NCI-H446 treated with DMSO at 0.1 percent for 48 hours (cell line): ENCODE measurements around the gene PCGF5.
"Not testable (repeated sequence)": the region's sequence is repeated elsewhere in the genome, so short reads cannot be mapped to it uniquely, and the experiment has no call there.

Experiments
- DNase-seq: peaks from one replicate; lab custom pipeline; 2025; lab: John Stamatoyannopoulos, UW

Gene PCGF5

GRCh38 chr10:91210014-91210413, 10.4 kb upstream of the PCGF5 start:
- DNase-seq: no peak

- no peak for DNase-seq
These were observed 10.0 kb upstream of the PCGF5 start for GRCh38 chr10:91210435-91210834.

- no peak for DNase-seq
These were observed 8.8 kb upstream of the PCGF5 start for GRCh38 chr10:91211675-91212074.

- no peak for DNase-seq
These were observed 5.6 kb upstream of the PCGF5 start for GRCh38 chr10:91214911-91215310.

- no peak for DNase-seq
These were observed 5.1 kb upstream of the PCGF5 start for GRCh38 chr10:91215384-91215783.

- no peak for DNase-seq
These were observed 881 bp upstream of the PCGF5 start for GRCh38 chr10:91219371-91220193.

- DNase-seq: no peak
These were observed 652 bp downstream of the PCGF5 start for GRCh38 chr10:91220954-91221675.

GRCh38 chr10:91226093-91226492, 5.6 kb downstream of the PCGF5 start:
- DNase-seq: no peak

GRCh38 chr10:91227576-91227975, 7.1 kb downstream of the PCGF5 start:
- no peak for DNase-seq

- no peak for DNase-seq
These were observed 9.2 kb downstream of the PCGF5 start for GRCh38 chr10:91229683-91230082.

- DNase-seq: no peak
These were observed 17.7 kb downstream of the PCGF5 start for GRCh38 chr10:91238191-91238590.

GRCh38 chr10:91239789-91240188, 19.3 kb downstream of the PCGF5 start:
- DNase-seq: no peak

GRCh38 chr10:91242940-91243339, 22.5 kb downstream of the PCGF5 start:
- DNase-seq: no peak

GRCh38 chr10:91247360-91248111, 27.1 kb downstream of the PCGF5 start:
- DNase-seq: no peak

GRCh38 chr10:91249700-91250099, 29.2 kb downstream of the PCGF5 start:
- no peak for DNase-seq

- DNase-seq: no peak
These were observed 29.9 kb downstream of the PCGF5 start for GRCh38 chr10:91250341-91250740.

- DNase-seq: no peak
These were observed 31.1 kb downstream of the PCGF5 start for GRCh38 chr10:91251430-91252056.

GRCh38 chr10:91253300-91253699, 32.8 kb downstream of the PCGF5 start:
- no peak for DNase-seq

GRCh38 chr10:91257310-91257709, 36.8 kb downstream of the PCGF5 start:
- DNase-seq: no peak

- not testable (repeated sequence) for DNase-seq
These were observed 40.0 kb downstream of the PCGF5 start for GRCh38 chr10:91260417-91260816.

- DNase-seq: no peak
These were observed 51.4 kb downstream of the PCGF5 start for GRCh38 chr10:91271886-91272285.

GRCh38 chr10:91284486-91285090, 64.1 kb downstream of the PCGF5 start:
- no peak for DNase-seq
